ENCODE data around the gene ARID3C.

Gene ARID3C

GRCh38 chr9:34628656-34629490 lies at the start of gene ARID3C:
Gene ARID3C, minus strand, starts transcription at chr9:34629066. Its CDS starts 1,052 bp downstream, at chr9:34628014.
- H3K4me3 ChIP-seq (ENCODE audit: control insufficient read depth, low read depth, low read length) = peak within 1 kb of the TSS; percentile 45
- DNase-seq (ENCODE audit: low read depth) = no peak
- TF ChIP-seq CTCF (IDR thresholded peaks at IDR 0.05; ENCODE audit: control insufficient read depth, insufficient read depth, low read depth, low read length, missing control alignments) = no peak

- no peak overlapping the region for H3K4me3 ChIP-seq (ENCODE audit: control insufficient read depth, low read depth, low read length)
- no peak for DNase-seq (ENCODE audit: low read depth)
- no peak for TF ChIP-seq CTCF (IDR thresholded peaks at IDR 0.05; ENCODE audit: control insufficient read depth, insufficient read depth, low read depth, low read length, missing control alignments)
These were observed 47.0 kb upstream of the ARID3C start for GRCh38 chr9:34675869-34676268.

GRCh38 chr9:34675048-34675714 lies 46.3 kb upstream of the ARID3C start:
- TF ChIP-seq CTCF (IDR thresholded peaks at IDR 0.05; ENCODE audit: control insufficient read depth, insufficient read depth, low read depth, low read length, missing control alignments) = peak; percentile 88
- no peak overlapping the region for H3K4me3 ChIP-seq (ENCODE audit: control insufficient read depth, low read depth, low read length)
- no peak for DNase-seq (ENCODE audit: low read depth)

GRCh38 chr9:34674440-34674839 lies 45.6 kb upstream of the ARID3C start:
- H3K4me3 ChIP-seq (ENCODE audit: control insufficient read depth, low read depth, low read length) = no peak overlapping the region
- TF ChIP-seq CTCF (IDR thresholded peaks at IDR 0.05; ENCODE audit: control insufficient read depth, insufficient read depth, low read depth, low read length, missing control alignments) = no peak
- no peak for DNase-seq (ENCODE audit: low read depth)

- no peak overlapping the region for H3K4me3 ChIP-seq (ENCODE audit: control insufficient read depth, low read depth, low read length)
- TF ChIP-seq CTCF (IDR thresholded peaks at IDR 0.05; ENCODE audit: control insufficient read depth, insufficient read depth, low read depth, low read length, missing control alignments) = no peak
- no peak for DNase-seq (ENCODE audit: low read depth)
These were observed 42.4 kb upstream of the ARID3C start for GRCh38 chr9:34671307-34671706.

GRCh38 chr9:34669809-34670562 lies 41.1 kb upstream of the ARID3C start:
- no peak overlapping the region for H3K4me3 ChIP-seq (ENCODE audit: control insufficient read depth, low read depth, low read length)
- no peak for DNase-seq (ENCODE audit: low read depth)
- no peak for TF ChIP-seq CTCF (IDR thresholded peaks at IDR 0.05; ENCODE audit: control insufficient read depth, insufficient read depth, low read depth, low read length, missing control alignments)

Measured in AG09309 (cell line).